ENCODE data around the gene FNDC1. TPM values are rescaled to one million over a fixed set of nuclear protein-coding genes. Genes with fewer than 3 reads are reported as not detected.

Gene FNDC1
- total RNA-seq, 1 donor from 2014 or later, result not detected

DNA sequence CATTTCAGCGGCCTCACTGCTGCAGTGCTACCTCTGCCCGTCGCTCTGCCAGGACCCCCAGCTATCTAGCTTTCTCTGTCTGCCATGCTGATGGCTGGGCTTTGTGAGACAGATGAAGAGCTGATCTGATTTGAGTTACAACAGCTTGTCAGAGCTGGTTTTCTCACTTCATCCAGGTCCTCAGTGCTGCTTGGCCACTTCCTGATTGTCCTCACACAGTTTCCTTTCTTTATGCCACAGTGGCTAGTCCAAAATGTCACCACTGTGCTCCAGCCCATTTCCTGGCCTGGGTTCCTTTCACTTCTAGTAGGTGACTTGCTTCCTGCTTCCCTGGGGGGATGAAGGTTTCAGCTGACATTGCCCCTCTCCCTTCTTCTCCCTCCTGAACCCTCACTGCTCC lies 35.4 kb downstream of the FNDC1 start:
- DNase-seq (ENCODE audit: low read depth in 2 of 2), result no peak

- peak in 1 of 2 donors; percentile 6 for DNase-seq (ENCODE audit: low read depth in 2 of 2)
These were observed 42.8 kb downstream of the FNDC1 start for GRCh38 chr6:159212028-159212427.

- no peak for DNase-seq (ENCODE audit: low read depth in 2 of 2)
These were observed 43.5 kb downstream of the FNDC1 start for GRCh38 chr6:159212525-159213280.

DNA sequence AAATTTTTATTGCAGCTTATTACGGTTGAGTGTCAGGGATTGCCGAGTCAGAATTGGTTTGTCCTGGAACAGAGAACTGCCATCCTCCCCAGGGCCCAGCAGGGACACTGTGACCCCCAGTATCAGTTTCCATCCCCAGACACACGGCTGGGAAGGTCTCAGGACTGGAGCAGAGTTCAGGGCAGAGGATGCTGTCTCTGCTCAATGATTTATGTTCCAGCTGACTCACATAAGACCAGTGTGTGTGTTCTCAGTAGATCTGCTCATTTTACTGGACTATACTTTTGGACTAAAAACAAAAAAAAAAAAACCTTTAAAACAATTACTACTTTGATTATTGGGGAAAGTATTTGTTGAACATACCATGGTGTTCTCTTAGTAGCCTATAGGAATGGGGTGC lies 44.2 kb downstream of the FNDC1 start:
- no peak for DNase-seq (ENCODE audit: low read depth in 2 of 2)

DNA sequence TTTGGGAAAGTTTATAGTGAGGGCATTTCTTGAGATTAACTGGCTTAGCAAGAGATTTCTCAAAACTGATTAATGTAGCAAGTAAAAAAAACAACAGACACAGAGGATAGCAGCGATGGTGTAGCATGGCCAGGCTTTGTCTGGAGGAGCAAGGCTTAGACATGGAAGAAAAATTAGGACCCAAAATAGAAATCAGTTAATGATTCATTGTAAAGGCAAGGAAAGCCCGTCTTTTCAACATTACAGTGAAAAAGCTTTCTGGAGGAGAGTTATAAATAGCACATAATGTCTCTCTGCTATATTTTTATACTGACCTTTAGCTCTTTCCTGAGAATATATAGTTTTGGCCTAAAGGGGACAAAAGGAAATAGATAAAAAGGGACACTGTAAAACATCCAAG lies 45.1 kb downstream of the FNDC1 start:
- no peak for DNase-seq (ENCODE audit: low read depth in 2 of 2)

DNA sequence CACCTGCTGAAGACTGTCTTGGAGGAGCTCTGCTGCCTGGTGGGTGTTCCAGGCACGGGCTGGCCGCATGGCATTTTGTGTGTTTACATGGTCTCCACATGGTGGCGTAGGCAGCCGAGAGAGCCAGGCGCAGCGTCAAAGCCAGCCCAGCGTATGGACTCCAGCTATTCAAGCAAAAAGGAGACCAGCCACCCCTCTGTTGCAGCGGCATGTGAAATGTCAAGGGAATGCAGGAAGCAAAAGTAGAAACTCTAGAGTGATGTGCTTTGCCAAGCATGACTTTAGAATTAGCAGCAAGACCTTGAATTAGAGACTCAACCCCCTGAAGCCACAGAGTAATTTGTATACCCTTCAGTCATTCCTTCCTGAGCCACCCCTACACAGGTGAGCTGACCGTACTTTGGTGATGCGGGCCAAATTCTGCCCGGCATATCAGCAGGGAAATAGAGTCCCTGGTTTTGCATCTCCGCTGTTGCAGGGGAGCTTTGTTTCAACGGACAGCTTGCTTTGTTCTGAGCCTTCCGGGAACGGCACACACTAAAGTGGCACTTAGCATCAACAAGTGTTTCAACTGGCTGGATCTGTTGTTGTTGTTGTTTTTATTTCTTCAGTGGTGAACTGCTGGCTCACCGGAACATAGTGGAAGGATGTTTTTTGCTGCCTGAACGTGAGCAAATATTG lies 48.5 kb downstream of the FNDC1 start:
- DNase-seq (ENCODE audit: low read depth in 2 of 2), result peak; percentile 15 to 40

GRCh38 chr6:159220093-159220492 lies 50.9 kb downstream of the FNDC1 start:
- no peak for DNase-seq (ENCODE audit: low read depth in 2 of 2)

- DNase-seq (ENCODE audit: low read depth in 2 of 2), result no peak
These were observed 52.4 kb downstream of the FNDC1 start for GRCh38 chr6:159221486-159222170.

DNA sequence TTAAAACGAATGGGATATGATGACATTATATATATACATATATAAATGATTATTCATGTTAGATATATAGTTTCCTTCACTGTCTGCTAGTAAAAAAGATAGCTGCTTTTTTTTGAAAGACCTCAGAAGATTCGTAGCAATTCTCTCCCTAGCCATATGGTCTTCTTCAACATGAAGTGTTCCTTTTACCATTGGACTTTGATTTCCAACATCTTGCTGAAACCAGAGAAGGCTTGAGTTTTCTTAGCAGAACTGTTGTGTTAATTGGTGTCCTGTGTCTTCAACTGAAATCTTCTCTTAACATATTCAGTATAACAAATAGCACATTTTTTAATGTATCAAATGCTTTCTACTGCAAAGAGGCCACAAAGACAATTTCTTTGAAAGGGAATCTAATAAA lies 55.3 kb downstream of the FNDC1 start:
- DNase-seq (ENCODE audit: low read depth in 2 of 2), result no peak

DNA sequence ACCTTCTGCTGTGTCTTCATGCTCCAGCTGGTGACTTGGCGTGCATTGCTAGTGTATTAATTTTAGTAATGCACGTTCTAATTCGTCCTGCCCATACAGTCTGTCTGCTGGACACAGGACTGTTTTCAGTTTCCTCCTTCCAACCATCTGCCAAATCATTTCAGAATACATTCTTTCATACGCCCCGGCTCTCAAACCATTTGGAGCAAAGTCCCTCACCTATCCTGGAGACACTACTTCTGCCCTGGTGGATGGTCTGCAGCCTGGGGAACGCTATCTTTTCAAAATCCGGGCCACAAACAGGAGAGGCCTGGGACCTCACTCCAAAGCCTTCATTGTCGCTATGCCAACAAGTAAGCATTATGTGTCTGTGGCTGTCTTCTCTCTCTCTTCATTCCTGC lies 60.5 kb downstream of the FNDC1 start:
- no peak for DNase-seq (ENCODE audit: low read depth in 2 of 2)

- no peak for DNase-seq (ENCODE audit: low read depth in 2 of 2)
These were observed 63.0 kb downstream of the FNDC1 start for GRCh38 chr6:159232106-159232645.

GRCh38 chr6:159232751-159233150 lies 63.6 kb downstream of the FNDC1 start:
- no peak for DNase-seq (ENCODE audit: low read depth in 2 of 2)

- no peak for DNase-seq (ENCODE audit: low read depth in 2 of 2)
These were observed 64.3 kb downstream of the FNDC1 start for GRCh38 chr6:159233365-159234101.

DNA sequence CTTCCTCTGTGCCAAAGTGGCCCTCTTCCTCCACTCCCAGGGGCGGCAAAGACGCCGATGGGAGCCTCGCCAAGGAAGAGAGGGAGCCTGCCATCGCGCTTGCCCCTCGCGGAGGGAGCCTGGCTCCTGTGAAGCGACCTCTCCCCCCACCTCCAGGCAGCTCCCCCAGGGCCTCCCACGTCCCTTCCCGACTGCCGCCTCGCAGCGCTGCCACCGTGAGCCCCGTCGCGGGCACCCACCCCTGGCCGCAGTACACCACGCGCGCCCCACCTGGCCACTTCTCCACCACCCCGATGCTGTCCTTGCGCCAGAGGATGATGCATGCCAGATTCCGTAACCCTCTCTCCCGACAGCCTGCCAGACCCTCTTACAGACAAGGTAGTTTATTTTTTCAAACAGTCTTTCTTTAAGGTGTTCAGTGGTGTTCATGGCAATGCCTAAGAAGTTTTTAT lies 64.9 kb downstream of the FNDC1 start:
- no peak for DNase-seq (ENCODE audit: low read depth in 2 of 2)

DNA sequence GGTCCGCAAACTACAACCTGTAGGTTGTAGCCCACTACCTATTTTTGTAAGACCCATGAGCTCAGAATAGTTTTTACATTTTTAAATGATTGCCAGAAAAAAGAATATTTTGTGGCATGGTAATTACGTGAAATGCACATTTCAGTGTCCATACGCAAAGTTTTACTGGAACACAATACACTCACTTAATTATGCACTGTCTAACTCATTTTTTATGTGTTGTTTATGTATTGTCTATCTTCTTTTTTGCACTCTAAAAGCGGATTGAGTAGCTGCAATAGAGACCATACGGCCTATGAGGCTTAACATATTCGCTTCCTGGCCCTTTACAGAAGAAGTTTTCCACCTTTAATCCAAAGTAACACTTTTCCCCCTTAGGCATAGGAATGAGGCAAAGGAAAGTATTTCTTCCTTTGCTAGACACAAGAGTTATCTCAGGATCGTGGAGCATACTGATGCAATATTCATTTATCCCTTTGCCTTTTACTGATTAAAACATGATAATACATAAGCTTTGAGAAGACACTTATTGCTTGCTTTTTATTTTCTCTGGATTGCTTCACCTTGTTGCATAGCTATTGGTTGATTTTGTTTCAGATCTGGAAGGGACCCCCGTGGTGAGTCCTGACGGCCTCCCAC lies 69.8 kb downstream of the FNDC1 start:
- no peak for DNase-seq (ENCODE audit: low read depth in 2 of 2)

DNA sequence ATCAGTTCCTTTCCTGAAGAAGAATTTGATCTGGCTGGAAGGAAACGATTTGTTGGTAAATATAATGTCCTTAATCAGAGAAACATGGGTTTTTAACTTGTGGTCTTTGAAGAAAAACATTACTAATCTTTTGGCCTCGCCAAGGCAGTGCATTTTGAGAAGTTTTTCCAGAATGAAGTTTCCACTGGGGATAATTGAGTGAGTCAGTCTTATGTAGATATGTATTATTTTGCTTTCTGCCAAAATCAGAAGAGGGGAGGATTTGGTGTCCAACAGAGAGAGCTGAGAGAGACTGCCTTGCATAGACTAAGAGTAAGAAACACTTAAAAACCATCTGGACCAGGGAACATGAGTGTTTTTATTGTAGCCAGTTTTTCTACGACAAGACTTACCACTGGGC lies 79.9 kb downstream of the FNDC1 start:
- DNase-seq (ENCODE audit: low read depth in 2 of 2), result no peak

GRCh38 chr6:159249752-159250151 lies 80.6 kb downstream of the FNDC1 start:
- DNase-seq (ENCODE audit: low read depth in 2 of 2), result no peak

DNA sequence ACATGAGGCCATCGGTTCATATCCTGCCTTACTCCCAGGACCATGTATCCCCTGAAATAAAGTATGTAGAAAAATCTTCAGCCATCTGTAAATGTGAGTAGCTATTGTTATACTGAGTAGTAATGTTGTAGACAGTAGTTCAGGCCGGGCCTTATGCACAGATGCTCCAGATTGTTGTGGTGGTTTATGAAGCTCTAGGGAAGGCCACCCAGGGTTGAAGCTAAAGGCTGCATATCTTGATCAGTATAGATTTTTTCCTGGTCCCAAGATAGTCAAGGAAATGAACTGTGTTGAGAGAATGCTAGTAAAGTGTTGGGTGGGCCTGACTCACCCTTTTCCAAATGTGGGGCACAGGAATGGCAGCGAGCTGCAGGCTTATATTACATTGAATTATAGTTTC lies 81.4 kb downstream of the FNDC1 start:
- DNase-seq (ENCODE audit: low read depth in 2 of 2), result no peak

DNA sequence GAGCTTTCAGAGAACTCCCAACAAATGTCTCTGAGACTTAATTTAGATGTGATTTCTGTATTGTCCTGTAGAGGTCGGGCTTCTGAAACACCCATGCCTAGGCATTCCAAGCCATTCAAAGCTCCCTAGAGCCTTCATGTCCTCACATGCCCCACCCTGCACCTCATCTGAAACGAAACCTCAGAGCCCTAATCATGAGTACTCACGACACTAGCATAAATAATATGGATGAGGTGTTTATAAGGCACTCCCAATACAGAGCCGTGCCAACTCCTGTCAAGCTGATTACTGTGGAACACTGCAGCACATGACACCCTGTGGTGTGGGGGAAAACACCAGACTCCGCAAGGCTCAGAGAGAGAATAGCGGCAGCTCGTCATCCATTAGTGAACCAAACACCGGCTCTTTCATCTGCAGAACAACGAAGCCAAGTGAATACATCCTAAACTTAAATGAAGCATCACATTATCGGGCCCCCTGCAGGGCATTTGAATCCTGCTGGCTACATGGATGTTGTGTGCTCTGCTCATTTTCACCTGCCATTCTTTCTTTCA lies 83.8 kb downstream of the FNDC1 start:
- peak; percentile 18 to 39 for DNase-seq (ENCODE audit: low read depth in 2 of 2)

GRCh38 chr6:159254186-159254585 lies 85.0 kb downstream of the FNDC1 start:
- no peak for DNase-seq (ENCODE audit: low read depth in 2 of 2)
